ENCODE results near the gene ARHGAP21.
"Not testable (repeated sequence)": the region's sequence is repeated elsewhere in the genome, so short reads cannot be mapped to it uniquely, and the experiment has no call there.

ARHGAP21 gene

GRCh38 chr10:24622781-24623301 lies 100.8 kb downstream of the ARHGAP21 start:
- DNase-seq = no peak

GRCh38 chr10:24621035-24621795 lies 102.5 kb downstream of the ARHGAP21 start:
- not testable (repeated sequence) for DNase-seq

GRCh38 chr10:24619994-24620310 lies 103.7 kb downstream of the ARHGAP21 start:
- DNase-seq = not testable (repeated sequence)

- not testable (repeated sequence) for DNase-seq
These were observed 104.2 kb downstream of the ARHGAP21 start for GRCh38 chr10:24619291-24619993.

- no peak for DNase-seq
These were observed 105.3 kb downstream of the ARHGAP21 start for GRCh38 chr10:24618401-24618800.

- peak; percentile 37 for DNase-seq
These were observed 105.8 kb downstream of the ARHGAP21 start for GRCh38 chr10:24617771-24618396.

- DNase-seq = no peak
These were observed 107.2 kb downstream of the ARHGAP21 start for GRCh38 chr10:24616536-24616935.

- DNase-seq = no peak
These were observed 117.7 kb downstream of the ARHGAP21 start for GRCh38 chr10:24606021-24606420.

GRCh38 chr10:24605141-24605540 lies 118.5 kb downstream of the ARHGAP21 start:
- DNase-seq = no peak

- no peak for DNase-seq
These were observed 120.4 kb downstream of the ARHGAP21 start for GRCh38 chr10:24603333-24603732.

- no peak for DNase-seq
These were observed 125.7 kb downstream of the ARHGAP21 start for GRCh38 chr10:24597961-24598360.

GRCh38 chr10:24597426-24597825 lies 126.3 kb downstream of the ARHGAP21 start:
- no peak for DNase-seq

GRCh38 chr10:24596217-24596930 lies 127.3 kb downstream of the ARHGAP21 start:
- DNase-seq = no peak

GRCh38 chr10:24590697-24591457 lies 132.8 kb downstream of the ARHGAP21 start:
- DNase-seq = no peak

- DNase-seq = no peak
These were observed 134.4 kb downstream of the ARHGAP21 start for GRCh38 chr10:24589265-24589664.

- no peak for DNase-seq
These were observed 143.8 kb downstream of the ARHGAP21 start for GRCh38 chr10:24579906-24580305.

GRCh38 chr10:24579448-24579847 lies 144.2 kb downstream of the ARHGAP21 start:
- no peak for DNase-seq

GRCh38 chr10:24575481-24576002 lies 148.1 kb downstream of the ARHGAP21 start:
- DNase-seq = no peak

GRCh38 chr10:24574578-24575155 lies 149.0 kb downstream of the ARHGAP21 start:
- DNase-seq = no peak

- DNase-seq = no peak
These were observed 149.5 kb downstream of the ARHGAP21 start for GRCh38 chr10:24574161-24574560.

- DNase-seq = no peak
These were observed 151.7 kb downstream of the ARHGAP21 start for GRCh38 chr10:24571870-24572450.

All from effector CD4-positive, alpha-beta T cell (primary cell).